A549 (cell line): ENCODE data around the gene ATG10. TPM values are rescaled to one million over a fixed set of nuclear protein-coding genes. Genes with fewer than 3 reads are reported as not detected.
"Not testable (repeated sequence)": the region's sequence is repeated elsewhere in the genome, so short reads cannot be mapped to it uniquely, and the experiment has no call there.

ENCODE experiments used
- ATAC-seq, 2 experiments: fragments of 200-7000 bp in 1 of 2; fragments of >200 bp in 1 of 2; cut with Nextera tagmentation in 1 of 2; cut with Tn5 transposase in 1 of 2; 3 replicates each; pipeline versions ENCODE4 v1.8.0 to v1.9.1; 2018 to 2020; ENCODE audit warnings: mild to moderate bottlenecking in 1 of 2, moderate library complexity in 1 of 2
- CTCF ChIA-PET: fragments of 300-600 bp; sonication (Branson Sonifier 250); formaldehyde crosslinking; extraction: SDS; loops from one replicate; lab custom pipeline; 2021; ENCODE audit warnings: antibody characterized with exemption, inconsistent platforms; lab: Yijun Ruan, JAX
- POLR2A ChIA-PET: fragments of 350-600 bp; formaldehyde crosslinking; extraction: SDS; loops from one replicate; lab custom pipeline; 2021; ENCODE audit warnings: antibody characterized with exemption, inconsistent platforms; lab: Yijun Ruan, JAX
- DNase-seq, 2 experiments: peaks; one replicate each; pipeline versions ENCODE4 v3.0.0 to v3.0.0-alpha.2; 2011 to 2016; ENCODE audit warnings: low read depth in 1 of 2, low spot score in 1 of 2
- FAIRE-seq: peaks from 2 replicates; lab custom pipeline; 2011; peaks lifted over from hg19 to GRCh38; lab: Jason Lieb, UNC
- H3K27ac ChIP-seq, 2 experiments: fragments of >200 bp; sonication (Bioruptor Twin); formaldehyde crosslinking; 3 replicates each; pipeline ENCODE4 v1.5.1; 2016 to 2017
- H3K4me1 ChIP-seq: fragments of >200 bp; sonication (Bioruptor Twin); formaldehyde crosslinking; 3 replicates; pipeline ENCODE4 v1.6.1; 2016
- H3K4me2 ChIP-seq: fragments of >200 bp; sonication (Bioruptor Twin); formaldehyde crosslinking; 3 replicates; pipeline ENCODE4 v1.6.1; 2016
- H3K4me3 ChIP-seq: fragments of >200 bp; sonication (Bioruptor Twin); formaldehyde crosslinking; 3 replicates; pipeline ENCODE4 v1.5.1; 2016
- H3K9me3 ChIP-seq: fragments of >200 bp; sonication (Bioruptor Twin); formaldehyde crosslinking; 3 replicates; pipeline ENCODE4 v1.6.1; 2016
- BCL3 ChIP-seq: fragments of >200 bp; sonication (Bioruptor Twin); formaldehyde crosslinking; IDR thresholded peaks from 3 replicates; pipeline ENCODE4 v1.6.1; 2016
- BHLHE40 ChIP-seq: IDR thresholded peaks from 2 replicates; pipeline ENCODE4 v1.6.1; 2012; ENCODE audit warnings: low read depth, low read length, inconsistent platforms
- CBX8 ChIP-seq: fragments of 200-600 bp; sonication (generic); IDR thresholded peaks from 2 replicates; pipeline ENCODE4 v1.6.1; 2016
- CHD4 ChIP-seq: fragments of 200-600 bp; sonication (generic); IDR thresholded peaks from 2 replicates; pipeline ENCODE4 v1.6.1; 2016; ENCODE audit warnings: antibody characterized with exemption, mild to moderate bottlenecking, borderline replicate concordance
- EP300 ChIP-seq, 2 experiments: fragments of >200 bp; sonication (Bioruptor Twin); formaldehyde crosslinking; IDR thresholded peaks; 2 replicates in 1 of 2; 3 replicates in 1 of 2; pipeline ENCODE4 v1.6.1; 2016 to 2017
- ESRRA ChIP-seq: fragments of 150-350 bp; IDR thresholded peaks from 2 replicates; pipeline ENCODE4 v1.6.1; 2014; ENCODE audit warnings: mild to moderate bottlenecking, low read length, borderline replicate concordance
- FOXS1 ChIP-seq: fragments of 250-450 bp; sonication (Bioruptor Pico); IDR thresholded peaks from 2 replicates; pipeline ENCODE4 v1.5.0; 2020; ENCODE audit warnings: mild to moderate bottlenecking, moderate library complexity
- GATA3 ChIP-seq: IDR thresholded peaks from 2 replicates; pipeline ENCODE4 v1.6.1; 2012; ENCODE audit warnings: borderline replicate concordance
- HDAC2 ChIP-seq: fragments of 200-600 bp; sonication (generic); IDR thresholded peaks from 2 replicates; pipeline ENCODE4 v1.6.1; 2016
- HEYL ChIP-seq: fragments of 250-450 bp; sonication (Bioruptor Pico); IDR thresholded peaks from 2 replicates; pipeline ENCODE4 v1.8.0; 2021; ENCODE audit warnings: mild to moderate bottlenecking, moderate library complexity
- HOXA7 ChIP-seq: fragments of 250-450 bp; sonication (Bioruptor Pico); IDR thresholded peaks from 2 replicates; pipeline ENCODE4 v1.5.0; 2020; ENCODE audit warnings: mild to moderate bottlenecking, moderate library complexity
- HOXB13 ChIP-seq: fragments of 250-450 bp; sonication (Bioruptor Pico); IDR thresholded peaks from 2 replicates; pipeline ENCODE4 v1.5.0; 2020; ENCODE audit warnings: low read depth, mild to moderate bottlenecking, moderate library complexity
- JUN ChIP-seq, 2 experiments: fragments of >200 bp; sonication (Bioruptor Twin); formaldehyde crosslinking; IDR thresholded peaks; 2 replicates in 1 of 2; 3 replicates in 1 of 2; pipeline ENCODE4 v1.6.1; 2016 to 2017
- KDM5A ChIP-seq: fragments of 200-600 bp; sonication (generic); IDR thresholded peaks from 2 replicates; pipeline ENCODE4 v1.6.1; 2016; ENCODE audit warnings: antibody characterized with exemption, mild to moderate bottlenecking
- MAFK ChIP-seq: fragments of 450-650 bp; IDR thresholded peaks from 2 replicates; pipeline ENCODE4 v1.6.1; 2014; ENCODE audit not compliant: partially characterized antibody
- MAX ChIP-seq: IDR thresholded peaks from 2 replicates; pipeline ENCODE4 v1.6.1; 2012
- MYC ChIP-seq: IDR thresholded peaks from 2 replicates; pipeline ENCODE4 v1.6.1; 2012; ENCODE audit warnings: mild to moderate bottlenecking, inconsistent platforms, low read length, improper control_type of control experiment, borderline replicate concordance
- NR3C1 ChIP-seq: fragments of >200 bp; sonication (Bioruptor Twin); formaldehyde crosslinking; IDR thresholded peaks from 3 replicates; pipeline ENCODE4 v1.6.1; 2017
- POLR2AphosphoS2 ChIP-seq: conservative IDR thresholded peaks from 2 replicates; pipeline ENCODE4 v1.6.1; 2012; ENCODE audit warnings: low read length, improper control_type of control experiment, inconsistent platforms
- RCOR1 ChIP-seq: fragments of 150-350 bp; IDR thresholded peaks from 2 replicates; pipeline ENCODE4 v1.6.1; 2014; ENCODE audit warnings: antibody characterized with exemption, low read length, low read depth
- RFX5 ChIP-seq: fragments of 450-650 bp; IDR thresholded peaks from 2 replicates; pipeline ENCODE4 v1.7.1; 2014; ENCODE audit warnings: antibody characterized with exemption, mild to moderate bottlenecking, moderate library complexity
- RNF2 ChIP-seq: fragments of 200-600 bp; sonication (generic); IDR thresholded peaks from 2 replicates; pipeline ENCODE4 v1.6.1; 2016; ENCODE audit warnings: low read depth, mild to moderate bottlenecking, antibody characterized with exemption, moderate library complexity, borderline replicate concordance
- ZC3H11A ChIP-seq: fragments of 450-650 bp; IDR thresholded peaks from 2 replicates; pipeline ENCODE4 v1.6.1; 2014; ENCODE audit warnings: antibody characterized with exemption, mild to moderate bottlenecking
- ZNF302 ChIP-seq: fragments of 250-450 bp; sonication (Bioruptor Pico); IDR thresholded peaks from 2 replicates; pipeline ENCODE4 v1.9.0; 2021; ENCODE audit warnings: inconsistent platforms, mild to moderate bottlenecking, moderate library complexity
- WGBS: methylation state at CpG from one replicate; pipeline ENCODE4 v1.1.6; 2017; ENCODE audit errors: missing lambda C conversion rate; 5-methylcytosine and 5-hydroxymethylcytosine counted together
- polyA plus RNA-seq, 4 experiments: library from polyadenylated mRNA; depleted of rRNA in 3 of 4; stranded (reverse); fragments of >200 nt; fragmentation: RNase III in 1 of 4; extraction: RNeasy Plus Mini Kit Qiagen cat#74134 plus additional on column Dnase treatment in 1 of 4; gene quantifications; 2 replicates in 3 of 4; 3 replicates in 1 of 4; pipeline ENCODE4 v1.2.3, GENCODE V29; 2011 to 2017
- TF ChIP-seq, protein P1 (sequence below): fragments of 450-650 bp; IDR thresholded peaks from 2 replicates; pipeline ENCODE4 v1.6.1; 2014; ENCODE audit warnings: antibody characterized with exemption
- TF ChIP-seq, protein P2 (sequence below): fragments of >200 bp; sonication (Bioruptor Twin); formaldehyde crosslinking; IDR thresholded peaks from 3 replicates; pipeline ENCODE4 v1.5.1; 2016
- TF ChIP-seq, protein P3 (sequence below): fragments of 150-350 bp; IDR thresholded peaks from 2 replicates; pipeline ENCODE4 v1.6.1; 2014; ENCODE audit warnings: low read depth, mild to moderate bottlenecking, low read length

The ATG10 gene
- polyA plus RNA-seq, 2 of the 4 experiments (the other 2 are of a cell fraction): 12.7 to 17.9 TPM

DNA sequence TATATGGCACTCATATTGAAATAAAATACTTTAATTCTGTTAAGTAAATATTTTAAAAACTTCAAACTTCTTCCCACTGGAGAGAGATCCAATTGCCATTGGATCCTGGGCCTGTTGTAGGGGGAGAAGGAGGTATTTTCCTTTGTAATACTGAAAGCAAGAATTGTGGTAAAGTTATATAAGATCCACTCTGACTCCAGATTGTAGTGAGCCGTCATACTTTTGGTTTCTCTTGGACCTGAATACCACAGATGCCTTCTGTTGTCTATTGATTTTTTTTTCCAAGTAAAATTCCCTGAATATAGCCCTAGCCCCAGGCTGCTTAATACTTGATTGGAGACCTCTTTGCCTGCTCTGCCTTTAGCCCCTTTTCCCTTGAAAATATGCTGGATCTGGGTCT, 86.9 kb downstream of the ATG10 start:
- H3K4me3 ChIP-seq: no peak overlapping the region
- CTCF ChIA-PET: no interaction called here
- TF ChIP-seq ZC3H11A (no peak), RNF2 (no peak), FOXS1 (no peak), HOXB13 (CRISPR knock-in tag) (no peak), NR3C1 (no peak), GATA3 (no peak), POLR2AphosphoS2 (no peak), RFX5 (no peak), RCOR1 (no peak), MYC (no peak), CHD4 (no peak), EP300 (IDR thresholded peaks at IDR 0.05) (no peak), HEYL (no peak), KDM5A (no peak), ZNF302 (CRISPR knock-in tag) (no peak), MAX (no peak), HOXA7 (CRISPR knock-in tag) (no peak), HDAC2 (no peak)
- TF ChIP-seq, protein P1, sequence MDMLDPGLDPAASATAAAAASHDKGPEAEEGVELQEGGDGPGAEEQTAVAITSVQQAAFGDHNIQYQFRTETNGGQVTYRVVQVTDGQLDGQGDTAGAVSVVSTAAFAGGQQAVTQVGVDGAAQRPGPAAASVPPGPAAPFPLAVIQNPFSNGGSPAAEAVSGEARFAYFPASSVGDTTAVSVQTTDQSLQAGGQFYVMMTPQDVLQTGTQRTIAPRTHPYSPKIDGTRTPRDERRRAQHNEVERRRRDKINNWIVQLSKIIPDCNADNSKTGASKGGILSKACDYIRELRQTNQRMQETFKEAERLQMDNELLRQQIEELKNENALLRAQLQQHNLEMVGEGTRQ: no peak
- POLR2A ChIA-PET: no interaction called here
- H3K4me1 ChIP-seq: no peaks in the 10 kb centered on the region
- H3K27ac ChIP-seq: no peak overlapping the region
- ATAC-seq (no peak), DNase-seq (no peak), FAIRE-seq (no peak)
- no peak overlapping the region for H3K4me2 ChIP-seq
- WGBS: 83% methylated on average over 1 of the region's 1 CpG
- no peaks in the 10 kb centered on the region for H3K9me3 ChIP-seq

DNA sequence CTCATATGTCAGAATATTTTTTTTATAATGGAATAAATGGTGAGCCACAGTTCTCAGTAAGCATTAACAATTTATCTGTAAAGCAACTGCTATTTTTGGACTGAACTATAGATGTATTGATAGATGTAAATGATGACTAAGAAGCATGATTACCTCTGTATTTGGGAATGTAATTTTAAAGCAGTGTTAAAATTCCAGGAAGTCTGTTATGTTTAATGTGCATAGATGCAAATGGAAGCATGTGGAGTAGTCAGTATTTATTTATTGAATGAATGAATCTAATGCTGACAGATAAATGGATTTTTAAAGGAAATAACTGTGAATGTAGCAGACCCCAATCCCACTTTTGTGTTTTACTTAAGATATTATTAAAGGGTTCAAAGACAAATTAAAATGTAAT, 95.0 kb downstream of the ATG10 start:
- ChIA-PET CTCF (no interaction called here), POLR2A (no interaction called here)
- no peak for ATAC-seq
- Histone ChIP-seq H3K9me3 (no peaks in the 10 kb centered on the region), H3K27ac (no peak overlapping the region), H3K4me3 (no peak overlapping the region), H3K4me1 (no peaks in the 10 kb centered on the region), H3K4me2 (no peak overlapping the region)
- no peak for DNase-seq
- no peak for FAIRE-seq
- TF ChIP-seq ESRRA (no peak), FOXS1 (no peak), ZC3H11A (no peak), ZNF302 (CRISPR knock-in tag) (no peak), BCL3 (no peak), HOXB13 (CRISPR knock-in tag) (no peak), MYC (no peak), HDAC2 (no peak), GATA3 (no peak), JUN (IDR thresholded peaks at IDR 0.05) (no peak), RCOR1 (no peak), BHLHE40 (no peak), CBX8 (no peak), MAFK (no peak), RNF2 (no peak)
- TF ChIP-seq, protein P2, sequence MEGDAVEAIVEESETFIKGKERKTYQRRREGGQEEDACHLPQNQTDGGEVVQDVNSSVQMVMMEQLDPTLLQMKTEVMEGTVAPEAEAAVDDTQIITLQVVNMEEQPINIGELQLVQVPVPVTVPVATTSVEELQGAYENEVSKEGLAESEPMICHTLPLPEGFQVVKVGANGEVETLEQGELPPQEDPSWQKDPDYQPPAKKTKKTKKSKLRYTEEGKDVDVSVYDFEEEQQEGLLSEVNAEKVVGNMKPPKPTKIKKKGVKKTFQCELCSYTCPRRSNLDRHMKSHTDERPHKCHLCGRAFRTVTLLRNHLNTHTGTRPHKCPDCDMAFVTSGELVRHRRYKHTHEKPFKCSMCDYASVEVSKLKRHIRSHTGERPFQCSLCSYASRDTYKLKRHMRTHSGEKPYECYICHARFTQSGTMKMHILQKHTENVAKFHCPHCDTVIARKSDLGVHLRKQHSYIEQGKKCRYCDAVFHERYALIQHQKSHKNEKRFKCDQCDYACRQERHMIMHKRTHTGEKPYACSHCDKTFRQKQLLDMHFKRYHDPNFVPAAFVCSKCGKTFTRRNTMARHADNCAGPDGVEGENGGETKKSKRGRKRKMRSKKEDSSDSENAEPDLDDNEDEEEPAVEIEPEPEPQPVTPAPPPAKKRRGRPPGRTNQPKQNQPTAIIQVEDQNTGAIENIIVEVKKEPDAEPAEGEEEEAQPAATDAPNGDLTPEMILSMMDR: no peak
- TF ChIP-seq, protein P3, sequence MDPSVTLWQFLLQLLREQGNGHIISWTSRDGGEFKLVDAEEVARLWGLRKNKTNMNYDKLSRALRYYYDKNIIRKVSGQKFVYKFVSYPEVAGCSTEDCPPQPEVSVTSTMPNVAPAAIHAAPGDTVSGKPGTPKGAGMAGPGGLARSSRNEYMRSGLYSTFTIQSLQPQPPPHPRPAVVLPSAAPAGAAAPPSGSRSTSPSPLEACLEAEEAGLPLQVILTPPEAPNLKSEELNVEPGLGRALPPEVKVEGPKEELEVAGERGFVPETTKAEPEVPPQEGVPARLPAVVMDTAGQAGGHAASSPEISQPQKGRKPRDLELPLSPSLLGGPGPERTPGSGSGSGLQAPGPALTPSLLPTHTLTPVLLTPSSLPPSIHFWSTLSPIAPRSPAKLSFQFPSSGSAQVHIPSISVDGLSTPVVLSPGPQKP: no peak

DNA sequence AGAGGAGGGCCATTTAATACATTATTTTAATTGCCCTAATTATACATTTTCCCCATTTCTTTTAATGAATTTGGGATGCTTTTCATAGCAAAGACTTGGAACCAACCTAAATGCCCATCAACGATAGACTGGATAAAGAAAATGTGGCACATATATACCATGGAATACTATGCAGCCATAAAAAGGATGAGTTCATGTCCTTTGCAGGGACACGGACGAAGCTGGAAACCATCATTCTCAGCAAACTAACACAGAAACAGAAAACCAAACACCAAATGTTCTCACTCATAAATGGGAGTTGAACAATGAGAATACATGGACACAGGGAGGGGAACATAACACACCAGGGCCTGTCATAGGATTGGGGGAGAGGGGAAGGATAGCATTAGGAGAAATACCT, 96.2 kb downstream of the ATG10 start:
- POLR2A ChIA-PET, DNase-seq, ATAC-seq, H3K27ac ChIP-seq, H3K4me3 ChIP-seq, H3K4me1 ChIP-seq, H3K4me2 ChIP-seq, FAIRE-seq, H3K9me3 ChIP-seq: not testable (repeated sequence)
- WGBS: over 99% methylated on average over 3 of the region's 3 CpGs
- CTCF ChIA-PET: interaction anchor here (1.0 kb wide), 1 partner anchor 1496 kb away, joined by 3 read pairs; no protein-coding TSS in a partner anchor
